Colonic mucosa (tissue), 4 donors: ENCODE results near the gene PHACTR1. TPM values are rescaled to one million over a fixed set of nuclear protein-coding genes. Genes with fewer than 3 reads are reported as not detected.
A peak's percentile ranks its signal among the peaks of the same experiment; 100 is the strongest.

Experiments
- DNase-seq: peaks from one replicate; pipeline ENCODE4 v3.0.0-alpha.2; 2020
- H3K27ac ChIP-seq: fragments of 200-600 bp; one replicate; pipeline ENCODE4 v1.8.0; 2021
- H3K27me3 ChIP-seq: fragments of 200-600 bp; one replicate; pipeline ENCODE4 v1.8.0; 2021
- H3K36me3 ChIP-seq: fragments of 200-600 bp; one replicate; pipeline ENCODE4 v1.8.0; 2021
- H3K4me1 ChIP-seq: fragments of 200-600 bp; one replicate; pipeline ENCODE4 v1.8.0; 2021; ENCODE audit warnings: mild to moderate bottlenecking
- H3K4me3 ChIP-seq: fragments of 200-600 bp; one replicate; pipeline ENCODE4 v1.8.0; 2021
- H3K9ac ChIP-seq, 2 donors: one replicate each; pipeline ENCODE4 v1.7.0; 2013; ENCODE audit warnings: control low read depth in 2 of 2, low read depth in 2 of 2, low read length in 2 of 2
- H3K9me3 ChIP-seq: fragments of 200-600 bp; one replicate; pipeline ENCODE4 v1.8.0; 2021
- intact Hi-C: fragments of 100-400 bp; cut with DNase I; formaldehyde crosslinking; loops from one replicate; pipeline ENCODE4 v1.14.1; 2022
- total RNA-seq, 2 donors: library from RNA; stranded (reverse); fragmentation: NEBNext Ultra II Directional in 1 of 2; extraction: Animal tissue kit (Norgen Biotek cat#: 25700) in 1 of 2; gene quantifications; one replicate each; pipeline ENCODE4 v1.2.1, GENCODE V29; 2021
- TF ChIP-seq, protein P1 (sequence below): fragments of 200-600 bp; IDR thresholded peaks from one replicate; pipeline ENCODE4 v1.8.0; 2022; ENCODE audit warnings: antibody characterized with exemption, mild to moderate bottlenecking
- donor health status: healthy.
- donor health status: DM: no; HTN: no; CAD: no.
- donor health status: DM: no; HTN: no; CAD: no.

PHACTR1 gene
- total RNA-seq, 2 donors from 2014 or later = 1.7 to 2.2 TPM

DNA sequence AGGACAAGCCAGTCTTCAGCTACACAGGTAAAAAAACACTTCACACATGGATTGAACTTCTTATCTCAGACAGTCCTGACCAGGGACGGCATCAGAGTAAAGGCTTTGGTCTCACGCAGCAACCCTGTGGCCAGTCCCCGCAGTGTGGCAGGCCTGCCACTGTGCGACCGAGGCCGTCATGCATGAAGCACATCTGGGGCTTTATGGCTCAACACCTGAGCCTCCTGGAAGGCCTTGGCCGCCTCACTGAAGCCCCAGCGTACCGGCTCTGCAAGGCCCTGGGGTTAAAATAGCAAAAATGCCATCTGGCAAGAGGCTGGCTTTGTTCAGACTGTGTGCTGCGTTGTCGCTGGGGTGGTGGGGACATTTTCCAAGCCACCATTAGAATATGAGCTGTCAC lies 579.0 kb downstream of the PHACTR1 start:
- Histone ChIP-seq H3K4me1 (no peaks in the 10 kb centered on the region), H3K4me3 (no peak overlapping the region), H3K9me3 (no peaks in the 10 kb centered on the region), H3K27me3 (no peaks in the 10 kb centered on the region), H3K9ac (no peak overlapping the region), H3K36me3 (no peaks in the 10 kb centered on the region), H3K27ac (no peak overlapping the region)
- TF ChIP-seq, protein P1, sequence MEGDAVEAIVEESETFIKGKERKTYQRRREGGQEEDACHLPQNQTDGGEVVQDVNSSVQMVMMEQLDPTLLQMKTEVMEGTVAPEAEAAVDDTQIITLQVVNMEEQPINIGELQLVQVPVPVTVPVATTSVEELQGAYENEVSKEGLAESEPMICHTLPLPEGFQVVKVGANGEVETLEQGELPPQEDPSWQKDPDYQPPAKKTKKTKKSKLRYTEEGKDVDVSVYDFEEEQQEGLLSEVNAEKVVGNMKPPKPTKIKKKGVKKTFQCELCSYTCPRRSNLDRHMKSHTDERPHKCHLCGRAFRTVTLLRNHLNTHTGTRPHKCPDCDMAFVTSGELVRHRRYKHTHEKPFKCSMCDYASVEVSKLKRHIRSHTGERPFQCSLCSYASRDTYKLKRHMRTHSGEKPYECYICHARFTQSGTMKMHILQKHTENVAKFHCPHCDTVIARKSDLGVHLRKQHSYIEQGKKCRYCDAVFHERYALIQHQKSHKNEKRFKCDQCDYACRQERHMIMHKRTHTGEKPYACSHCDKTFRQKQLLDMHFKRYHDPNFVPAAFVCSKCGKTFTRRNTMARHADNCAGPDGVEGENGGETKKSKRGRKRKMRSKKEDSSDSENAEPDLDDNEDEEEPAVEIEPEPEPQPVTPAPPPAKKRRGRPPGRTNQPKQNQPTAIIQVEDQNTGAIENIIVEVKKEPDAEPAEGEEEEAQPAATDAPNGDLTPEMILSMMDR = no peak
- DNase-seq = peak; percentile 4
- intact Hi-C loops = no loop called here

DNA sequence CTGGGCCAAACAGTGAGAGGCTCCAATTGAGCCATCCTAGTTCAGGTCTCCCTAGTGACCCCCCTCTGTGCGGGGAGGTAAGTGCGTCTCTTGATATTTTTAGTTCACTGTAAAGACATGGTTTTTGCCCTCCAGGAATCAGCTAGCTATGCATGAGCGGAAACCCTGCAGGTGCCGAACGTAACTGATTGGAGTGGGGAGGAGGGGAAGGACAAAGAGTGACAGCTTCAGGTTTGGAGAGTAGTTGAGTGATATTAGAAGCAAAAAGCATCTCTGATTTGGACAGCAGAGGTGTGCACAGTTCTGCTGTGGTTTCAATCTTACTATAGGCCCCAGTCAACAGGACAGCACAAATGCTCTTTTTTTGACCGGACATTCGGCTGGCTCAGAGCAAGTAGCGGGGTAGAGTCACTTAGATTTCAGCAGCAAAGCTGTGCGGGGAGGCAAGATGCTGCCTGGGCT lies 580.0 kb downstream of the PHACTR1 start:
- Histone ChIP-seq H3K9ac (no peak overlapping the region), H3K36me3 (no peaks in the 10 kb centered on the region)

DNA sequence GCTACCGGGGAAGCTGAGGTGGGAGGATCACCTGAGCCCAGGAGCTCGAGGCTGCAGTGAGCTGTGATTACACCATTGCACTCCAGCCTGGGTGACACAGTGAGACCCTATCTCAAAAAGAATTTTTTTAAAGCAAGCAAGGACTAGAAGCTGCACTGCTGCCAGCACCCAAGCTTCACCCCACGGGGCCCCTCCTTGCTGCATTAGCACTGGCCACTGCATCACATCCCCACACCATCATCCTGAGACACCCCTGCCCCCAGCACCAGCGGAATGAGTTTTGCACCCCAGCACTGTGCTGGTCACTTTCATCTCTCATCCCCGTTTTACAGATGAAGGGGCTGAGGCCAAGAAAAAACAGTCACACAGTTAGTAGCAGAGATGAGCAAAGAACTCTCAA lies 580.8 kb downstream of the PHACTR1 start:
- Histone ChIP-seq H3K27ac (no peak overlapping the region), H3K27me3 (no peaks in the 10 kb centered on the region), H3K36me3 (no peaks in the 10 kb centered on the region), H3K9ac (no peak overlapping the region), H3K4me1 (no peaks in the 10 kb centered on the region), H3K4me3 (no peak overlapping the region), H3K9me3 (no peaks in the 10 kb centered on the region)
- intact Hi-C loops = no loop called here
- DNase-seq = no peak
- TF ChIP-seq, protein P1 = no peak

More for the DNA sequence above, 580.0 kb downstream of the PHACTR1 start:
- Histone ChIP-seq H3K27me3 (no peaks in the 10 kb centered on the region), H3K4me3 (no peak overlapping the region), H3K4me1 (no peaks in the 10 kb centered on the region), H3K9me3 (no peaks in the 10 kb centered on the region), H3K27ac (no peak overlapping the region)
- no peak for DNase-seq
- TF ChIP-seq, protein P1 = no peak
- intact Hi-C loops = no loop called here

DNA sequence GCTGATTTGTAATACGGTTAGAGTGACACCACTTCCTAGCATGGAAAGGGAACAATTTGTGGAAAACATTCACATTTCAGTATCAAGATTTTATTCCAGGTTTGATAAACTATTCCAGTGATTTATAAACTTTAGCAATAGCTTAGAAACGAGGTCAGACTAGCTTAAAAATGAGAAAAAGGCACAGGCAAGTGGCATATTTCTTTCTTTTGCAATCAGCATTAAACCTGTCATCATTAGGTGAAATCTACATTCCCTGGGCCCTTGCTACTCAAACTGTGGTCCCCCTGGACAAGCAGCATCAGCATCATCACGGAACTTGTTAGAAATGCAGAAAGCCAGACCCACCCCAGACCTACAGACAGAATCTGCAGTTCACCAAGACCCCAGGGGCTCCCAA lies 581.9 kb downstream of the PHACTR1 start:
- no peaks in the 10 kb centered on the region for H3K4me1 ChIP-seq
- H3K9ac ChIP-seq = no peak overlapping the region
- no peak for DNase-seq
- TF ChIP-seq, protein P1 = no peak
- intact Hi-C loops = no loop called here
- no peak overlapping the region for H3K4me3 ChIP-seq
- no peaks in the 10 kb centered on the region for H3K27me3 ChIP-seq
- no peaks in the 10 kb centered on the region for H3K36me3 ChIP-seq
- H3K9me3 ChIP-seq = no peaks in the 10 kb centered on the region
- H3K27ac ChIP-seq = no peak overlapping the region

DNA sequence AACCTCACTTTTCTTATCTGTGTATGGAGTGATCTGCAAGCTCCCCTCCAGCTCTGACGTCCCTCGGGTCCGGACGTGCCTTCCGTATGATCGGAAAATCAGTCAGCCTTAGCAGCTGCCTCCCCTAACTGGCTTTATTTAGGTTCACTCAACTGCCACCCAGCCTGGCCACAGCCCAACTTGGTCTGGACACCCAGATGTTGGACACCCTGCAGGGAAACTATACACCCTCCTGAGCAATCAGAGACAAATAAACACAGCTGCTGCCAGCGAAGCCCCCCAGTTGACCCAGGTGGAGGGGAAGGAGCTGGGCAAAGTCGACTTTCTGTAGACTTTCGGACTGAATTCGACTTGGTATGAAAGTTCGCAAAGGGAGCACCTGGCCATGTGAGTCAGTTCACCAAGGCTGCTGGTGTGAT lies 582.8 kb downstream of the PHACTR1 start:
- Histone ChIP-seq H3K9me3 (no peaks in the 10 kb centered on the region), H3K36me3 (no peaks in the 10 kb centered on the region), H3K9ac (no peak overlapping the region), H3K27me3 (no peaks in the 10 kb centered on the region), H3K4me3 (no peak overlapping the region), H3K27ac (no peak overlapping the region), H3K4me1 (peaks cover 7% of the 10 kb centered on the region)
- DNase-seq = no peak
- TF ChIP-seq, protein P1 = no peak
- intact Hi-C loops = no loop called here
